ENCODE data around the gene ZMYND19. TPM values are rescaled to one million over a fixed set of nuclear protein-coding genes. Genes with fewer than 3 reads are reported as not detected.

The ZMYND19 gene
- total and polyA plus RNA-seq, 2 of the 4 experiments (the other 2 are of a cell fraction), result 14.3 to 21.4 TPM

DNA sequence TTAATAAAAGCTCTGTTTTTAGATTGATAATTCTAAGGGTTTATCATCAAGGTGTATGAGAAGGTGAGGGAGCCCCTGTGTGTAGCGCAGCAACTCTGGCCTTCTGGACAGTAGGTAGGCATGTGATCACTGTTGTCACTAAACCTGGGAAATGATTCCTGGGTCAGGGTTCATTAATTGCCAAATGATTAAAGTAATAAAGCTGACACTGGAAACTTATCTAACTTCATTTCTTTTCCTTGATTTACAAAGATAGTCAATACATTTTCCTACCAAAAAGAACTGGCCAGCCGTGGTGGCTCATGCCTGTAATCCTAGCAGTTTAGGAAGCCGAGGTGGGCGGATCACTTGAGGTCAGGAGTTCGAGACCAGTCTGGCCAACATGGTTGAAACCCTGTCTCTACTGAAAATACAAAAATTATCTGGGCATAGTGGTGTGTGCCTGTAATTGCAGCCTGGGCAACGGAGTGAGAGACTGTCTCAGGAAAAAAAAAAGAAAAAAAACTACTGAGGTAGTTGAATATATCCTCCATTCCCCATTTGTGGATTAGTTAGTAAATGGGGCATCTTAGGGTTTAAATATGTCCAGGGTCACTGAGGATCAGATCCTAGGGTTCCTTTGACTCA, 30.9 kb upstream of the ZMYND19 start:
- Histone ChIP-seq H2BK15ac (ENCODE audit: low read depth, low read length) (no peak overlapping the region), H2BK5ac (ENCODE audit: low read depth, low read length, poor library complexity, severe bottlenecking) (no peak overlapping the region), H4K20me1 (ENCODE audit: insufficient read depth, low read length) (peaks cover 66% of the 10 kb centered on the region), H2BK20ac (ENCODE audit: low read depth, low read length) (no peak overlapping the region), H3K9me1 (ENCODE audit: insufficient read depth, low read length) (peaks cover 14% of the 10 kb centered on the region), H3K27me3 (ENCODE audit: control insufficient read depth, insufficient read depth, low read length) (no peaks in the 10 kb centered on the region), H2AK9ac (replicated peaks; ENCODE audit: low read depth, low read length, poor library complexity) (no peak overlapping the region), H3K9me3 (ENCODE audit: control insufficient read depth, insufficient read depth, low read length) (no peaks in the 10 kb centered on the region), H3K9ac (ENCODE audit: low read depth, low read length) (peak overlapping the region; percentile 13; the same call in 1 of the 2 replicates), H3K4ac (ENCODE audit: low read depth, low read length) (no peak overlapping the region), H2BK120ac (ENCODE audit: low read depth, low read length) (no peak overlapping the region), H3K79me1 (ENCODE audit: low read depth in 1 of 2, low read length in 2 of 2) (peaks cover 22 to 73% of the 10 kb centered on the region in 2 experiments), H3K56ac (ENCODE audit: extremely low read depth, insufficient read depth, low read length) (no peak overlapping the region), H3K14ac (replicated peaks; ENCODE audit: low read depth, low read length) (no peak overlapping the region), H3K23ac (ENCODE audit: low read depth, low read length) (peak overlapping the region; percentile 73; the same call in 1 of the 2 replicates), H4K8ac (ENCODE audit: low read depth in 2 of 2, low read length in 2 of 2) (no peak overlapping the region), H3K27ac (ENCODE audit: insufficient read depth, low read length) (no peak overlapping the region), H2AFZ (replicated peaks; ENCODE audit: low read length, poor library complexity) (no peak overlapping the region), H3K36me3 (ENCODE audit: control insufficient read depth, insufficient read depth, low read length) (peaks cover 13% of the 10 kb centered on the region), H2AK5ac (ENCODE audit: low read depth, low read length) (no peak overlapping the region), H4K5ac (ENCODE audit: low read depth, low read length) (no peak overlapping the region), H3K4me1 (ENCODE audit: control insufficient read depth, insufficient read depth, low read length) (peaks cover 11% of the 10 kb centered on the region), H3K4me2 (ENCODE audit: low read depth, low read length) (no peak overlapping the region), H3K4me3 (ENCODE audit: insufficient read depth, low read depth, low read length) (no peak overlapping the region), H3K18ac (ENCODE audit: low read depth, low read length) (no peak overlapping the region), H4K91ac (ENCODE audit: insufficient read depth, low read depth, low read length) (no peak overlapping the region)
- dilution Hi-C loops (cut with HindIII; ENCODE audit: low sequenced_read_pairs, unreplicated experiment) (no loop called here), intact Hi-C loops (cut with micrococcal nuclease) (no loop called here), in situ Hi-C loops (cut with MboI; ENCODE audit: low sequenced_read_pairs) (no loop called here)
- WGBS, 2 experiments (ENCODE audit: extremely low coverage in 2 of 2, insufficient read length in 1 of 2), result 85% methylated on average over 3 of the region's 6 CpGs; no CpG with 5 or more reads in 1 of the 2 experiments
- CTCF ChIA-PET, result interaction anchor here (0.6 to 0.9 kb wide), 2 partner anchors 13 to 38 kb away, joined by 3 to 5 read pairs; no protein-coding TSS in a partner anchor
- no peak for ATAC-seq (ENCODE audit: low read depth)
- POLR2A ChIA-PET (ENCODE audit: unreplicated experiment), result no interaction called here
- BruUV-seq (replicated peaks), result no TSS peak
- TF ChIP-seq, protein P1, sequence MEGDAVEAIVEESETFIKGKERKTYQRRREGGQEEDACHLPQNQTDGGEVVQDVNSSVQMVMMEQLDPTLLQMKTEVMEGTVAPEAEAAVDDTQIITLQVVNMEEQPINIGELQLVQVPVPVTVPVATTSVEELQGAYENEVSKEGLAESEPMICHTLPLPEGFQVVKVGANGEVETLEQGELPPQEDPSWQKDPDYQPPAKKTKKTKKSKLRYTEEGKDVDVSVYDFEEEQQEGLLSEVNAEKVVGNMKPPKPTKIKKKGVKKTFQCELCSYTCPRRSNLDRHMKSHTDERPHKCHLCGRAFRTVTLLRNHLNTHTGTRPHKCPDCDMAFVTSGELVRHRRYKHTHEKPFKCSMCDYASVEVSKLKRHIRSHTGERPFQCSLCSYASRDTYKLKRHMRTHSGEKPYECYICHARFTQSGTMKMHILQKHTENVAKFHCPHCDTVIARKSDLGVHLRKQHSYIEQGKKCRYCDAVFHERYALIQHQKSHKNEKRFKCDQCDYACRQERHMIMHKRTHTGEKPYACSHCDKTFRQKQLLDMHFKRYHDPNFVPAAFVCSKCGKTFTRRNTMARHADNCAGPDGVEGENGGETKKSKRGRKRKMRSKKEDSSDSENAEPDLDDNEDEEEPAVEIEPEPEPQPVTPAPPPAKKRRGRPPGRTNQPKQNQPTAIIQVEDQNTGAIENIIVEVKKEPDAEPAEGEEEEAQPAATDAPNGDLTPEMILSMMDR (conservative IDR thresholded peaks at IDR 0.05; ENCODE audit: low read depth, low read length), result peak; percentile 38
- TF ChIP-seq RFX5 (IDR thresholded peaks at IDR 0.05; ENCODE audit: low read depth, low read length) (no peak), CHD1 (IDR thresholded peaks at IDR 0.05; ENCODE audit: low read depth, low read length) (no peak), RCOR1 (IDR thresholded peaks at IDR 0.05; ENCODE audit: insufficient replicate concordance, low read length) (no peak), MAZ (IDR thresholded peaks at IDR 0.05; ENCODE audit: borderline replicate concordance, low read depth, low read length) (no peak), RAD21 (IDR thresholded peaks at IDR 0.05; ENCODE audit: low read length) (peak; percentile 11; the same call in 1 of the 2 replicates), SMC3 (IDR thresholded peaks at IDR 0.05; ENCODE audit: low read depth, low read length) (no peak), FOS (IDR thresholded peaks at IDR 0.05; ENCODE audit: low read depth, low read length) (no peak)
- TF ChIP-seq, protein P2, sequence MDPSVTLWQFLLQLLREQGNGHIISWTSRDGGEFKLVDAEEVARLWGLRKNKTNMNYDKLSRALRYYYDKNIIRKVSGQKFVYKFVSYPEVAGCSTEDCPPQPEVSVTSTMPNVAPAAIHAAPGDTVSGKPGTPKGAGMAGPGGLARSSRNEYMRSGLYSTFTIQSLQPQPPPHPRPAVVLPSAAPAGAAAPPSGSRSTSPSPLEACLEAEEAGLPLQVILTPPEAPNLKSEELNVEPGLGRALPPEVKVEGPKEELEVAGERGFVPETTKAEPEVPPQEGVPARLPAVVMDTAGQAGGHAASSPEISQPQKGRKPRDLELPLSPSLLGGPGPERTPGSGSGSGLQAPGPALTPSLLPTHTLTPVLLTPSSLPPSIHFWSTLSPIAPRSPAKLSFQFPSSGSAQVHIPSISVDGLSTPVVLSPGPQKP (IDR thresholded peaks at IDR 0.05; ENCODE audit: borderline replicate concordance, low read depth, low read length), result no peak
- no peak for DNase-seq
